GM06990 (cell line): ENCODE measurements around the gene UBE2Z.

Experiments
- DNase-seq: peaks from one replicate; pipeline ENCODE4 v3.0.0-alpha.2; 2011; ENCODE audit not compliant: insufficient read length; ENCODE audit errors: extremely low read depth
- H3K27me3 ChIP-seq: replicated peaks from 2 replicates; pipeline ENCODE4 v1.6.0; 2011; ENCODE audit warnings: low read length; ENCODE audit not compliant: control insufficient read depth, insufficient read depth
- H3K36me3 ChIP-seq: 2 replicates; pipeline ENCODE4 v1.5.1; 2011; ENCODE audit warnings: low read length; ENCODE audit not compliant: control insufficient read depth, insufficient read depth
- H3K4me3 ChIP-seq: replicated peaks from 2 replicates; pipeline ENCODE4 v1.5.1; 2011; ENCODE audit warnings: low read depth, mild to moderate bottlenecking, control low read depth, low read length
- TF ChIP-seq, protein P1 (sequence below): IDR thresholded peaks from 2 replicates; pipeline ENCODE4 v1.5.1; 2011; ENCODE audit warnings: low read length, control low read depth, mild to moderate bottlenecking, inconsistent platforms; ENCODE audit not compliant: insufficient read depth, poor library complexity, severe bottlenecking

The UBE2Z gene

DNA sequence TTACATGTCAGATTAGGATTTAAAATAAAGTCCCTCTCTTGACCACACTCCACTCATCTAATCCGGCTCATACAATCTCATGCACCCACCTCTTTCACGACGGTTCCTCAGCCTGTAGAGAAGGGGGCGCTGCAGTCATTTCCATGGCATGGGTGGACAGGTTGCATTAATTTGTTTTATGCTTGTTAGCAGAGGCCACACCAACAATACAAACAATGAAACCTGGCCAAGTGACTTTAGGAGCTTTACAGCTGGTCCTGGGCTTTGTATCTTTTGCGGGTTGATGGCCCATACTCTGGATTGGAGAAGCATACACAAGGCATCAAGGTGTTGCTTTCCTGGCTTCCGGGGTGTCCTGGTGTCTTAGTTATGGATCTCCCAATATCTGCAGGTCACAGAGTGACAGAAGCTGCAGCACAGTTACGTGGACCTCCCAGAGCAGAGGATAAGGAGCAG is 46.1 kb downstream of the UBE2Z start:
- Histone ChIP-seq H3K27me3 (no peaks in the 10 kb centered on the region), H3K36me3 (no peaks in the 10 kb centered on the region), H3K4me3 (no peak overlapping the region)
- DNase-seq, result no peak
- TF ChIP-seq, protein P1, sequence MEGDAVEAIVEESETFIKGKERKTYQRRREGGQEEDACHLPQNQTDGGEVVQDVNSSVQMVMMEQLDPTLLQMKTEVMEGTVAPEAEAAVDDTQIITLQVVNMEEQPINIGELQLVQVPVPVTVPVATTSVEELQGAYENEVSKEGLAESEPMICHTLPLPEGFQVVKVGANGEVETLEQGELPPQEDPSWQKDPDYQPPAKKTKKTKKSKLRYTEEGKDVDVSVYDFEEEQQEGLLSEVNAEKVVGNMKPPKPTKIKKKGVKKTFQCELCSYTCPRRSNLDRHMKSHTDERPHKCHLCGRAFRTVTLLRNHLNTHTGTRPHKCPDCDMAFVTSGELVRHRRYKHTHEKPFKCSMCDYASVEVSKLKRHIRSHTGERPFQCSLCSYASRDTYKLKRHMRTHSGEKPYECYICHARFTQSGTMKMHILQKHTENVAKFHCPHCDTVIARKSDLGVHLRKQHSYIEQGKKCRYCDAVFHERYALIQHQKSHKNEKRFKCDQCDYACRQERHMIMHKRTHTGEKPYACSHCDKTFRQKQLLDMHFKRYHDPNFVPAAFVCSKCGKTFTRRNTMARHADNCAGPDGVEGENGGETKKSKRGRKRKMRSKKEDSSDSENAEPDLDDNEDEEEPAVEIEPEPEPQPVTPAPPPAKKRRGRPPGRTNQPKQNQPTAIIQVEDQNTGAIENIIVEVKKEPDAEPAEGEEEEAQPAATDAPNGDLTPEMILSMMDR, result peak; percentile 39

- Histone ChIP-seq H3K4me3 (no peak overlapping the region), H3K27me3 (peaks cover 1% of the 10 kb centered on the region), H3K36me3 (no peaks in the 10 kb centered on the region)
- DNase-seq, result no peak
- TF ChIP-seq, protein P1, result no peak
These were observed 52.8 kb downstream of the UBE2Z start for GRCh38 chr17:48960834-48961515.

DNA sequence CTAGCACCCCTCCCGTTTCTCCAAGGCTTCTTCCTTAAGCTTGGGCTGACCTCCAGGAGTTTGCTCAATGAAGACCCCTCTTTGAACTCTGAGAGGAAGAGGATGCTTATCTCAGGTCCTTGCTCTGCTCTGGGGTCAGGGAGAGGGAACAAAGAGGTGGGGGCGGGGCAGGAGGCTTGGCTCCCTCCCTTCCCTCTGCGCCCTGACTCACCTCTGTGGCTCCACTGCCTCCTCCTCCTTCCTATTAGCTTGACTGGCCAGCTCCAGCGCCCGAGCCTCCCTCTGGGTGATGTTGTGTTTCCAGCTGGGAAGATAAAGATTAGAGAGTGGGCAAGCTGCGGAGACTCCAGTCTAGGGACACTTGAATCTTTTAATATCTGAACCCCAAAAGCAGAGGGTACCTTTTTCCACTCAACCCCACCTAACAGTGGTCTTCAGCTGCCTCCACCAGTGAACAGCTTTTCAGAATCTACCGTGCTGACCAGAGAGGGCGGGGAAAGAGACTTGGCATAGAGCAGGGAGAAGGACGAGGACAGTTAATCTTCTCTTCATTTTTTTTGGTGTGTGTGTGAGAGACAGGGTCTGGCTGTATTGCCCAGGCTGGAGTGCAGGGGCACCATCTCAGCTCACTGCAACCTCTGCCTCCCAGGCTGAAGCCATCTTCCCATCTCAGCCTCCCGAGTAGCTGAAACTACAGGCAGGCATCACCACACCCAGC is 53.5 kb downstream of the UBE2Z start:
- Histone ChIP-seq H3K4me3 (no peak overlapping the region), H3K27me3 (peaks cover 1% of the 10 kb centered on the region), H3K36me3 (no peaks in the 10 kb centered on the region)
- DNase-seq, result no peak
- TF ChIP-seq, protein P1, result no peak

DNA sequence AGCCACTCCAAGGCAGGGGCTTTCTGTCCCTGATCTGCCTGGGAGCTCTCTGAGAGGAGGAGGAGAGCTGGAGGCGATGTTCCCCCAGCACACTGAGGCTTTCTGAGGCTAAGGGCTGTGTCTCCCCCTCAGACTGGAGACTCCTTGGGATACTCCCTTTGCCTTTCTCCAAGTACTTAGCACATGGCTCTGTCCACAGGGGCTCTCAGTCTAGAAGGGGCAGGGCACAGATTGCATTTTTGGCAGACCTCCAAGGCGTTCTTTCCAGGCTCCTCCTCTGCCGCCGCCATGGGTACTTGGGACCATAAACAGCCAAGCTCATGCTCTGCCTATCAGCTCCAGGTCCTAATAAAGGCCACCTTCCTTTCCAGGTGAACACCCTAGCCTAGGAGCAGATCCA is 62.0 kb downstream of the UBE2Z start:
- no peak for DNase-seq
- TF ChIP-seq, protein P1, result no peak
- Histone ChIP-seq H3K4me3 (no peak overlapping the region), H3K36me3 (no peaks in the 10 kb centered on the region), H3K27me3 (no peaks in the 10 kb centered on the region)

- no peak for DNase-seq
- Histone ChIP-seq H3K4me3 (no peak overlapping the region), H3K36me3 (no peaks in the 10 kb centered on the region)
These were observed 62.9 kb downstream of the UBE2Z start for GRCh38 chr17:48970865-48971687.

More at GRCh38 chr17:48970865-48971687, 62.9 kb downstream of the UBE2Z start:
- no peaks in the 10 kb centered on the region; the same call in 1 of the 2 replicates for H3K27me3 ChIP-seq
- TF ChIP-seq, protein P1, result no peak
